ENCODE measurements around the gene FMN2.
"Not testable (repeated sequence)": the region's sequence is repeated elsewhere in the genome, so short reads cannot be mapped to it uniquely, and the experiment has no call there.

The FMN2 gene

DNA sequence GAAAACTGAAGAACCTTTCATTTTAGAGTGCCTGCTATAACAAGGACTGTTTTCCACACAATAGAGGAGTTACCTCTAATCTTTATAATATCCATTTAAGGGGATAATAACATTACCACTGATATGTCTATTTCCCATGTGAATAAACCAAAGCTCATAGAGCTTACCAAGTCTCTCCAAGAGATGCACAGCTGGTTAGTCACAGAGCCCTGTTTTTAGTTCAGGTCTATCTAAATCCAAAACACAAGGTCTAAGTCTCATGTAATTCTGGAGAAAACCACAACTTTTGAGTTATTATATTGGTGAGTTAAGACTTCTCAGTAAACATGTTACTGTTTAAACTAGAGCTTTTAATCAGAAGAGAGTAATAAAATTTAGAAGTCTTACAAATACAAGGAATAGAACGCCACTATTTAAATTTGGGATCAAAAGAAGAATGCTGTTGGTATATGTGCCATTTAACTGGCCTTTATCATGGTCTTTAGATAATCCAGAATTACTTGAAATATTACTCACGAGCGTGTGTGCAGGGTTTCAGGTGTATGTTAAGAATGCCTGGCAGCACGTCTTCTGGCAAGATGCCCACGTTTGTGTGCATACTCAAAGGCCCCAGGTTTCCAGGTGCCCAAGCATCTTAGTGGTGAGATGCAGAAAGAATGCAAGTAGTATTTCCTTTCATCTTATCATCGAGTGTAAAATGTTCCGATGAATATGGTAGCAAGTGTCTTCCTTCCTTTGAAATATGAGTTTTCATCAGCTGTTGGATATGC, 190.6 kb downstream of the FMN2 start:
- no peak overlapping the region for H3K4me3 ChIP-seq (ENCODE audit: low read length)
- no peak for DNase-seq (ENCODE audit: low read depth, low spot score)

DNA sequence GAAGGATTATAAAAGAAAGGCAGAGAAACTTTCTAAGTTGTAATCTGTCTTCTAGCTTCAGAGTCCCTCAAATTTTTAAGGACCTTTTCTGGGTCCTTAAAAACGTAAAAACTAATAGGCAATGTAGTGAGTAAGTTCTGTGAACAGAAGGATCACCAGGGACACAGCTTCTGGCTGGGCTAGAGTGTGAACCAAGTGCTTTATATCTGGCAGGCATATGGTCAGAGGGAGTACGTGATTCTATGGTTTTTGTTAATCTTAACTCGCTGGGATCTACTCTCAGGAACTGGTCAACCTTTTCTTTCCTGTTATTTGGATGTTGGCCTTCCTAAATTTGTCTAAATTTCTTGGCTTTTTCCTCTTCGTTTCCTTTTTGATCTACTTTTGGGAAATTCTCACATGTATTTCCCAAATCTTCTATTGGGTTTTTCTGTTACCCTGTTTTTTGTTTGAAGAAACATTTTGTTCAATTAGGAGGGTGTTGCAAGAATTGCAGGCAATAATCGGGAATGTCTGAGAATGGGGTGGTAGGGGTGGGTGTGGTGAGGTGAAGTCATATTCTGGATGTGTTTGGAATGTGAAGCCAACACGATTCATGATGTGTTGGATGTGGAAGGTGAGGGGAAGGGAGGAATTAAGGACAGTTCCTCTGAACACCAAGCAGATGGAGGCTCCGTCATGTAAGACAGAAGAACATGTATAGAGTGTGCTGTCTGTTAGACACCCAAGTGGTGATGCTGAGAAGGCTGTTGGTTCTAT, 193.2 kb downstream of the FMN2 start:
- no peak overlapping the region for H3K4me3 ChIP-seq (ENCODE audit: low read length)
- DNase-seq (ENCODE audit: low read depth, low spot score): no peak

DNA sequence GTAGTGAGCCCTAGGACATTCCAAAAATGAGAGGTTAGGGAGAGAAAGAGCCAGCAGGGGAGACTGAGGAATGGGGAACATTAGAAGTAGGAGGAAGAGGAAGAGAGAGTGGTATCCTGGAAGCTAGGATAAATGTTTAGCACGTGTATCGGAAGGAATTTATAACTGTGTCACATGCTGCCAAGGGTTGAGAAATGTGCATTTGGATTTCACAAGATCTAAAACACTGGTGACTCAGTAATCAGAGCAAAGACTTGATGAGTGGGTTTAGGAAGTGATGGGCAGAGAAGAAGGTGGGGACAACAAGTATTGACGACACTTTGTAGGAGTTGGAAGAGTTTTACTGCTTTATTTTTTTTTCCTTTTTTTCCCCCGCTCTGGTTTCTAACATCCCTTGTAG, 193.9 kb downstream of the FMN2 start:
- no peak for DNase-seq (ENCODE audit: low read depth, low spot score)

DNA sequence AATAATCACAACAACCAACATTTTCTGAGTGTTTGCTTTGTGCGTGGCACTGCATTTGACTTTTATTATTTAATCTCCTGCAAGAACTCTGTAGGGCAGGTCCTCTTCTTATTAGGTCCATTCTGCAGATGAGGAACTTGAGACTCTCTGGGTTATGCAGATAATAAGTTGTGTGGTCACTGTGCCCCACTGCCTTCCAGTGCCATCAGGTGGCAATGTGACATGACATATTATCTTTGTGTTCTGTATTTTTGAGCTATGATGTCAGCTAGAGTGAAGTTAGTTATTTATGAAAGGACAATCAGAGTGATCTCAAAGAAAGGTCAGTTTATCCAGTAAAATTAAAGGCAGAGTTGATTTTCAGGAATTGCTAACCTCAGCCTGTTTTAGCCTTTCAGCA, 196.0 kb downstream of the FMN2 start:
- no peak for DNase-seq (ENCODE audit: low read depth, low spot score)

More for the DNA sequence above, 193.9 kb downstream of the FMN2 start:
- no peak overlapping the region for H3K4me3 ChIP-seq (ENCODE audit: low read length)

DNA sequence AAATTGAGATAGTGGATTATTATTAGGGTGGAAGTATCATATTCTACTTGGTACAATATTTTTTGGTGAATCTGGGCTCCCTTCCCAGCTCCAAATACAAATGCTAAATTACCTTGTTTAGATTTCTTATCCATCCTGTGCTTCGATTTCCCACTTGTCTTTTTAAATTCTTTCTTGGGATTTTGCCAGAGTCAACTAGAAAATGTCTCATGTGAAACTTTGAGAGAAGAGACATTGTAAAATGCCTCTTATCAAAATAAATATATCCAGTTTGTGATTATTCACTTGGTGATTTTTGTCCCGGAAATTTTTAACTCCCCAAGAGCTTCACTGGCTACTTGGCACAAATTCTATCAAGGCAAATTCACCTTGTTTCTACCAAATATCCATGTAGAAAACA, 202.0 kb downstream of the FMN2 start:
- DNase-seq (ENCODE audit: low read depth, low spot score): no peak
- H3K4me3 ChIP-seq (ENCODE audit: low read length): no peak overlapping the region

More for the DNA sequence above, 196.0 kb downstream of the FMN2 start:
- no peak overlapping the region for H3K4me3 ChIP-seq (ENCODE audit: low read length)

DNA sequence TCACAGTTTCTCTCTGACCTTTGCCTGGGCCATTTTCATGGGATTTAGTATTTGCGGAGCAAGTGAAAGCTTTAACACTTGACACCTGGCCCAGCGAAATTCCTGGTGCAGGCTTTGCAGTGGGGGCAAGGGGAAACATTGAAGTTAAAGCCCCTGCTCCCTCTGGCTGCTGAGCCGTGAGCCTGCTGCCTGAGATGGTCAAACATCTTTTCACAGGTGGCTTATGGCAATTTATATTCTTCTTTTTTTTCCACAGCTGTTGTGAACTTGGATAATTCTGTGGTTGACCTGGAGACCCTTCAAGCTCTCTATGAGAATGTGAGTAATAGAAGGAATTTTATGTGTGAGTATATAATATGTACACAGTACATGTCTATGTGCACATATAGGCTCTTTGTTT, 202.9 kb downstream of the FMN2 start:
- no peak overlapping the region for H3K4me3 ChIP-seq (ENCODE audit: low read length)
- no peak for DNase-seq (ENCODE audit: low read depth, low spot score)

DNA sequence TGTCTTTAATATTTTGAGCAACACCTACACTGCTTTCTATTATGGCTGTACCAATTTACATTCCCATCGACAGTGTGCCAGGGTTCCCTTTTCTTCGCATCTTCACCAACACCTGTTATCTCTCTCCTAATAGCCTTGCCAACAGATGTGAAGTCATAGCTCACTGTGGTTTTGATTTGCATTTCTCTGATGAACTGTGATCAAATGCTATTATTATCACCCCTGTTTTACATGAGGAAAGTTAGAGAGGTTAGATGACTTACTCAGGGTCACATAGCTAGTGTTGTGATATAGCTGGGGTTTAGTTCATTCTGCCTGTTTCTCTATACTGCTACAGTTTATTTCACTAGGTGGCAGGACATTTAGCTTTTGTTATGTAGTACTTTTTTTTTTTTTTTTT, 204.1 kb downstream of the FMN2 start:
- DNase-seq (ENCODE audit: low read depth, low spot score): no peak

DNA sequence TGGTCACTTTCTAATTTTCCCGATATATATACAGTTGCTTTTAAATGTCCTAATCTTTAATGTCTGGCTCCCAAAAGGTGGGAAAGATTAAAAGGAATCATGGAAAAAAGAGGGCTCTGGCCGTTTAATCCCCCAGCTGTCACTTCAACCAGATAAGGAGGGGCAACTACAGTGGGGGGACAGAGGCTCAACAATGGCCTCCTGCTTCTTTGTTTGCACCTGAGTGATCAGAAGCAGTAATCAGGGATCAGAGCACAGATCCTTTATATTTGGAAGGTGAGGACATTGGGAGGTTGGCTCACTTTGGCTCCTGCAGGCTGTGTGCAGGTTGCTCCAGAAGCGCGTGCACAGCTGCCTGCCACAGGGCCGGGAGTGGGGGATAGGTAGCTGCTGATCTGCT, 212.8 kb downstream of the FMN2 start:
- DNase-seq (ENCODE audit: low read depth, low spot score): no peak

More for the DNA sequence above, 204.1 kb downstream of the FMN2 start:
- H3K4me3 ChIP-seq (ENCODE audit: low read length): no peak overlapping the region

DNA sequence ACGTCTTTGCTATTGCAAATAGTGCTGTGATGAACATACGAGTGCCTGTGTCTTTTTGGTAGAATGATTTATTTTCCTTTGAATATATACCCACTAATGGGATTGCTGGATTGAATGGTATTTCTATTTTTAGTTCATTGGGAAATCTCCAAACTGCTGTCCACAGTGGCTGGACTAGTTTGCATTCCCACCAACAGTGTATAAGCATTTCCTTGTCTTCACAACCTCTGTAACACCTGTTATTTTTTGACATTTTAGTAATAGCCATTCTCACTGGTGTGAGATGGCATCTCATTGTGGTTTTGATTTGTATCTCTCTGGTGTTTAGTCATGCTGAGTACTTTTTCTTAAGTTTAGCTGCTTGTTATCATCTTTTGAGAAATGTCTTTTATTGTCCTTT, 215.0 kb downstream of the FMN2 start:
- no peak for DNase-seq (ENCODE audit: low read depth, low spot score)
- no peak overlapping the region for H3K4me3 ChIP-seq (ENCODE audit: low read length)

More for the DNA sequence above, 212.8 kb downstream of the FMN2 start:
- no peak overlapping the region for H3K4me3 ChIP-seq (ENCODE audit: low read length)

DNA sequence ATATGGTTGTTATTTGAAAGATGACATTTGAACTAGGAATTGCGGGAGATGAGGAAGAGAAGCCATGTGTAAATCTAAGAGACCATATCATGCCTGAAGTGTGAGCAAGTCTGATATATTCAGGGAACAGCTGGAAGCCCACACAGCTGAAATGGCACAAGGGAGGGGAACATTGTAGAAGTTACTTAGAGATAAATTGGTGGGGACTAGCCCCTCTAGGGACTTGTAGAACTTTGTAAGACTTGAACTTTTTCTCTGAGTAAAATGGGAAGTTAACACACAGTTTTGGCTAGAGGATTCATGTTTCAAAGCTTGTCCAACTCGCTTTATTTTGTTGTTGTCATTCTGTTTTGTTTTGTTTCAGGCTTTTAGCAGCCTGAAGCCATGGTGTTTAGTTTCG, 216.4 kb downstream of the FMN2 start:
- no peak overlapping the region for H3K4me3 ChIP-seq (ENCODE audit: low read length)
- DNase-seq (ENCODE audit: low read depth, low spot score): no peak

DNA sequence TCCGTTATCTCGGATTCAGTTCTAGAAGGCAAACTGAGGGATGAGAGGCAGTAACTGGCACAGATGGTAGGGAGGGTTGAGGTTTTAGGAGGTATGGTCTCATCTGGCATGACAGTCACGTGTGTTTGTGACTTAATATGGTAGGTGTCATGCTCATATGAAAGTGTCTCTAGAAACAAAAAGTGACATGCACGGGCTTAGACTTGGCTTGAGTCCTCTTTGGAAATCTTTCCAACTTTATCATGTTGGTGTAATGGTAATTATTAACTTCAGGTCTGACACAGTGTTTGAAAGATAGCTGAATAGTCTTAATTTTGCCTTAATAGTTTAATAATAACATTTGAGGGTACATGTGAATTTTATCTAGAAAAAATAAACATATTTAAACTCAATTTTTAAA, 218.1 kb downstream of the FMN2 start:
- no peak for DNase-seq (ENCODE audit: low read depth, low spot score)
- no peak overlapping the region for H3K4me3 ChIP-seq (ENCODE audit: low read length)

DNA sequence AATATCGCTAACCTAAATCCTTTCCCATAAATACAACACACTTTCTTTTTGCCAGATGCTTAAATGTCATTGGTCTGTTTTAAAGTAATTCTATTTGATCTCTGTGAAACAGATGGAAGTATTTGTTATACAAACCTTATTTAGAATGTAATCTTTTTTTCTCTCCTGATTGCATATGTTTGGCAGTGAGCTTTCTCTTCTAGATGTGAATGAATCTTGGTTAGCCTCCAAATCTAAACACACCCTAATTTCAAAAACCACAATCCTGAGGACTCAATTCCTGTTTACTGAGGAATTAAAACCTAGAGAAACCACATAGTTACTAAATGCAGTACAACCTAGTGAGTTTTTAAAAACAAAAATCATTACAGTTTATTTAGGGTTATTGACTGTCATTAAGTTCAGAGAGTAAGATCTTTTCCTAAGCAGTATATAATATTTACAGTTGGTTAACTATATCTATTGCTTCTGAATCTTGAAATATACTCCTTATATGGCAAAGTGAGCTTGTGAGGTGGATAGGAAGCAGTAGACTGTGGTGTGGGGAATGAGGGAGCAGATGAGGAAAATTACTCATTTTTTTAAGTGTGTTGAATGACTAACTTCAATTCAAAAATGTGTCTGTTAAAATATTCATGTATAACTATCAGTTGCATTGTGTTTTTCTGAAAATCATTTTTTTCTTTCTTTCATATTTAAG, 218.7 kb downstream of the FMN2 start:
- DNase-seq (ENCODE audit: low read depth, low spot score): no peak

DNA sequence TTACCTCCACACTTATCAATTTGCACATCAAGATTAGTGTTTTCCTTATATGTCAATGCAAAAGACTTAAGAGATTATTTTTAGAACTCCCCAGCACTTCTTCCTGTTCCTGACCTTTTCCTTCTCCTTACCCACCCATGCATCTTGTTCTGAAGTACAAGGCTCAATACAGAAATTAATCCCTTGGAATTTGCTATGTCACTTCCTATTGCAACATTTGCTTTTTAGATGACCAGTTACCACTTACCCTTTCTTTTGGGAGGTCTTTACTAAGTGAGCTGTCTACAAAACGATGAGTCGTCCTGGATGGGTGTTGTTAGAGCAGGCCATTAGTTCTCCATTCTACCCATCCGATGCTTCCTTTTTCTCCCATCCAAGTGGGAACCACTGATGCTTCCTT, 221.2 kb downstream of the FMN2 start:
- no peak for DNase-seq (ENCODE audit: low read depth, low spot score)
- no peak overlapping the region for H3K4me3 ChIP-seq (ENCODE audit: low read length)

More for the DNA sequence above, 218.7 kb downstream of the FMN2 start:
- H3K4me3 ChIP-seq (ENCODE audit: low read length): no peak overlapping the region

DNA sequence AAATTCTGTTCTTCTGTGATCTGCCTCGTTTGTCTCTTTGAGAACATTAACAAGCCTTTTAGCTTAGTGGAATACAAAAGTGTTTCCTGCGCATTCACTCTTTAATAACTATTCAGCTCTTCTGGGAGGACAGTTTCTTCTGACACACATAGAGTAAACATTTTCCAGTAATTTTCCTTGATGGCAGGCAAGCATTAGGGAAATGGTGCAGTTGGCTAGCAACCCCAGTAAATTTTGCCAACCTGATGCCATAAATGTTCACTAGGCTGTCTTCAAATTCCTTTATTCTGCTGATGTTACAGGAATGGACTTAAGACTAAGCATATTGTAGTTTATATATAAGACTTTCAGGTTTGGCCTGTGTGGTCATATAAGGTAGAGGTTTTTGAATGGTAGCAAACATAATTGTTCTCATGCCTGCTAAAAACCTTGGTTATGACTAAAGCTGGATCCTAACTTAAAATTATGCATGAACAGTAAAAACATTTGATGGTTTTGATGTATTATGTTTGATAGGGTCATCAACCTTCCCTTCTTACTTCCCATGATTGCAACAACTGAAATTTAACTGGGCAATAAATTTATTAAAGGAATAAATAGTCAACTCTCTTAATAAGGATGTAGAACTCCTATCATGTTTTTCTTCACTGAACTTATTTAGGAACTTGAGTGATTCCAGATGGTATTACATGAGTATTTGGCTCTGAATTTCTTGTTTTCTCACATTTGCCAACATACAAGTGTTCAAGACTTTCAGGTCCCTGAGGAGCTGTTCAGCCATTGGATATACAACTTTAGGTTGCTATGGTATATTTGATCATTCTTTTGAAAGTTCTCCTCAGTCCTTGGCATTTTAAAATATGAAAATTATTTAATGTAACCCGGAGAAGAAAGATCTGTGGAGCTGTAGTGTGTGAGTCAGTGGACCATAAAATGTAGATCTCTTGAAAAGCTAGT, 223.4 kb downstream of the FMN2 start:
- H3K4me3 ChIP-seq (ENCODE audit: low read length): no peak overlapping the region
- DNase-seq (ENCODE audit: low read depth, low spot score): no peak

DNA sequence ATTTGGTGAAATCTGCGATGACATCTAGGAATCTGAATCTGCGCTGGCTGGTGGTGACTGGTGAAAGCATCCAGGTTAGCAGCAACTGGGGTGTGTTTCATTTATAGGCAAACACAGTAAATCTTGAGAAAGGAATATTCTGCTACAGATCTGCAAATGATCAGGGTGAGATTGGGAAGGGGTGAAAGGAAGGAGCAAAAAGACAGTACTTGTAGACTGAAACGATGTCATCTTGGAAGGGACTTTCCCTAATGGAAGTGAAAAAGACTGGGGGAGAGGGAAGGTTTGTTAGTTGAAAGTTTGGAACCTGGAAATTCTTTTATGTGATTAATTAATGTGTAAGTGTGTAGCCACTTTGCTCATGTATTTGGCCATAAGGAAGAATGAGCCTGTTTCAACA, 228.3 kb downstream of the FMN2 start:
- DNase-seq (ENCODE audit: low read depth, low spot score): no peak
- H3K4me3 ChIP-seq (ENCODE audit: low read length): no peak overlapping the region

DNA sequence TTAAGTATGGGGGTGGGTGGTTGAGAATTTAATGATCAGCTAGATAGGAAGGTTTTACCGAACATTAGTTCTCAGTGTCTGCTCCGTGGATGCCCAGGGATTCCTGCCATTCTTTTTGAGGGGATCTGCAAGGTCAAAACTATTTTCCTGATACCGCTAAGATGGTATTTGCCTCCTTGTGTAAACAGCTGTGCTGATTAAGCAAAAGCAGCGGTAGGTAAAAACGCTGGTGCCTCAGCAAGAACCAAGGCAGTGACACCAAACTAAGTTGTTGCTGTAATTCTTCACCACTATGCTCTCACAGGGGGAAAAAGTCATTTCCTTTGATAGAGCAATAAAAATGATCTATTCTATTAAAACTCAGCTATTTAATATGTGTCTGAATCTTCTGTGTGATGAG, 229.0 kb downstream of the FMN2 start:
- no peak overlapping the region for H3K4me3 ChIP-seq (ENCODE audit: low read length)
- DNase-seq (ENCODE audit: low read depth, low spot score): no peak

DNA sequence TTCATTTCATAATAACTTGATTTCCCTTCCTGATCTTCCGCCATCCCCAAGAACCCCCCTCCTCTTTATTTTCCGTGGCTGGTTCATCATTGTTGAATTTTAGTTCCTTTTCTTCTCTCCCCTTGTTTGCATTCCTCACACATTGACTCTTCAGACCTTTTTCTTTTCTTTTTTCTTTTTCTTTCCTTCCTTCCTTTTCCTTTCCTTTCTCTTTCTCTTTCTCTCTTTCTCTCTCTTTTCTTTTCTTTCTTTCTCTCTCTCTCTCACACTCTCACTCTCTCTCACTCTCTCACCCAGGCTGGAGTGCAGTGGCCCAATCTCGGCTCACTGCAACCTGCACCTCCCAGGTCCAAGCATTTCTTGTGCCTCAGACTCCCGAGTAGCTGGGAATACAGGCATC, 231.3 kb downstream of the FMN2 start:
- no peak overlapping the region for H3K4me3 ChIP-seq (ENCODE audit: low read length)
- no peak for DNase-seq (ENCODE audit: low read depth, low spot score)

DNA sequence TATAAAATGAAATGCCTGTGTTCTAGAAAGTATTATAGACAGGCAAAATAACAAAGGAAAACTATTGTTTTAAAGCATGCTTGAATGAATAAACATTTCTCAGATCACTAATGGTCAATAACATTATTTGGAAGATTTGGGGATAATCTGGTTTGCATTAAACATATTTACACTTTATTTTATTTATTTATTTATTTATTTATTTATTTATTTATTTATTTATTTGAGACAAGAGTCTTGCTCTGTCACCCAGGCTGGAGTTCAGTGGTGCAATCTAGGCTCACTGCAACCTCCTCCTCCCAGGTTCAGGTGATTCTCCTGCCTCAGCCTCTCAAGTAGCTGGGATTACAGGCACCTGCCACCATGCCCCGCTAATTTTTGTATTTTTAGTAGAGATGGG, 236.7 kb downstream of the FMN2 start:
- H3K4me3 ChIP-seq (ENCODE audit: low read length); DNase-seq (ENCODE audit: low read depth, low spot score): not testable (repeated sequence)

DNA sequence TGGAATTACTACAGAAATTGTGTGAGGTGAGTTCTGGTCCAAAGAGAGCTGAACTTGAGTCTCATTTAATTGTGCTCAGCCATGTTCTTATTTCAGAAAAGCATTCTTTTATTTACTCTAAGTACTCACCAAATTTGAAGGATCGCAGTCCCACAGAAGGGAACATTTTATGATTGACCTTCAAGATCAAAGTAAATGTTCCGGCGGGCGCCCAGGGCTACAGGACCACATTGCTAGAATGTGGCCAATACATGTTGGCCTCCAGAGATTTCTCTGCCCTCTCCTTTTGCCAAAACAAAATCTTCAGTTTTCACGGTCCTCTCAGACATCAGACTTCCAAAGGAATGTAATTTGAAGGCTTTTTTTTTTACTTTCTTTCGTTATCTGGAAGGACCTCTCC, 237.8 kb downstream of the FMN2 start:
- no peak for DNase-seq (ENCODE audit: low read depth, low spot score)
- H3K4me3 ChIP-seq (ENCODE audit: low read length): no peak overlapping the region

Measured in Jurkat, Clone E6-1 (cell line).